Heart left ventricle (tissue), 16 donors: ENCODE measurements around the gene KNCN. TPM values are rescaled to one million over a fixed set of nuclear protein-coding genes. Genes with fewer than 3 reads are reported as not detected.

Source experiments
- ATAC-seq, 4 donors: fragments of 200-7000 bp; cut with Tn5 transposase; one replicate each; pipeline ENCODE4 v1.9.1; 2020 to 2022; ENCODE audit warnings: moderate library complexity in 4 of 4, mild to moderate bottlenecking in 3 of 4, moderate number of reproducible peaks in 1 of 4
- DNase-seq, 5 donors: peaks; one replicate each; pipeline ENCODE4 v3.0.0-alpha.2; 2020
- H3K27ac ChIP-seq, 12 donors: fragments of 200-600 bp; sonication (generic) in 4 of 12; one replicate each; pipeline versions ENCODE4 v1.5.0 to v1.8.0; 2016 to 2022; ENCODE audit warnings: mild to moderate bottlenecking in 2 of 12
- H3K27me3 ChIP-seq, 9 donors: fragments of 200-600 bp; sonication (generic) in 2 of 9; one replicate each; pipeline versions ENCODE4 v1.5.1 to v1.8.0; 2016 to 2022; ENCODE audit warnings: mild to moderate bottlenecking in 3 of 9
- H3K36me3 ChIP-seq, 9 donors: fragments of 200-600 bp; sonication (generic) in 2 of 9; one replicate each; pipeline versions ENCODE4 v1.5.0 to v1.8.0; 2018 to 2022; ENCODE audit warnings: mild to moderate bottlenecking in 2 of 9
- H3K4me1 ChIP-seq, 12 donors: fragments of 200-600 bp; sonication (generic) in 4 of 12; one replicate each; pipeline versions ENCODE4 v1.5.0 to v1.8.0; 2016 to 2022; ENCODE audit warnings: mild to moderate bottlenecking in 3 of 12
- H3K4me3 ChIP-seq, 12 donors: fragments of 200-600 bp; sonication (generic) in 4 of 12; one replicate each; pipeline versions ENCODE4 v1.5.0 to v1.8.0; 2017 to 2022; ENCODE audit warnings: mild to moderate bottlenecking in 9 of 12, moderate library complexity in 4 of 12
- H3K9me3 ChIP-seq, 12 donors: fragments of 200-600 bp; sonication (generic) in 4 of 12; one replicate each; pipeline versions ENCODE4 v1.5.0 to v1.8.0; 2016 to 2022; ENCODE audit warnings: mild to moderate bottlenecking in 1 of 12
- POLR2A ChIP-seq, 2 donors: fragments of 450-650 bp; IDR thresholded peaks; one replicate each; pipeline ENCODE4 v1.6.1; 2017; ENCODE audit warnings: antibody characterized with exemption in 2 of 2, mild to moderate bottlenecking in 2 of 2, moderate library complexity in 2 of 2
- WGBS, 4 donors: extraction: QIAGEN DNeasy Blood & Tissue Kit in 2 of 4; methylation state at CpG; one replicate each; pipeline versions ENCODE4 v1.1.5 to v1.1.7; 2013 to 2018; 5-methylcytosine and 5-hydroxymethylcytosine counted together
- intact Hi-C, 10 donors: fragments of 100-400 bp; cut with DNase I; formaldehyde crosslinking; loops; one replicate each; pipeline versions ENCODE4 v1.11.1 to v1.14.2; 2022
- polyA plus RNA-seq, 2 donors: library from polyadenylated mRNA; stranded (reverse); fragments of 200-250 nt; gene quantifications; one replicate each; pipeline ENCODE4 v1.2.3, GENCODE V29; 2013
- total RNA-seq, 9 donors: library from RNA; depleted of rRNA in 2 of 9; stranded (reverse); fragments of >200 nt in 2 of 9; fragmentation: NEBNext Ultra II Directional in 3 of 9; extraction: Animal tissue kit (Norgen Biotek cat#: 25700) in 3 of 9; gene quantifications; one replicate each; pipeline versions ENCODE4 v1.1.0 to v1.2.4, GENCODE V29; 2016 to 2023
- TF ChIP-seq, protein P1 (sequence below), 12 donors: fragments of 200-600 bp; sonication (generic) in 4 of 12; IDR thresholded peaks; one replicate each; pipeline versions ENCODE4 v1.5.0 to v1.8.0; 2018 to 2022; ENCODE audit warnings: antibody characterized with exemption in 12 of 12, mild to moderate bottlenecking in 5 of 12
- donor health status: ischemic (EF 13 %, LVEDD 7.1; RV severe dilation, severe dysfunction).
- donor health status: healthy with polysubstance abuse.
- donor health status: DM: no; HTN: yes; CAD: no.
- donor health status: DM: no; HTN: no; CAD: no.
- donor health status: ischemic (EF 25% LVEDD 6.9; RV normal size, moderate dysfunction).
- donor health status: ischemic (EF 25% LVEDD 5.7; RV mildly dilated, moderate dysfunction).
- donor health status: healthy.
- donor health status: DM: yes; HTN: yes; CAD: no.
- donor health status: ischemic (EF 35%, LVEDD 5.7; RV mildly dilated, moderate dysfunction).
- donor health status: nonischemic (EF 11% LVEDD 7.7; RV severe dilation, severe dysfunction).
- donor health status: DM: yes; HTN: yes; CAD: no.
- donor health status: PGD.
- donor health status: ischemic (EF 29% LVEDD 5.4; RV normal size, mild dysfunction).
- donor health status: nonischemic (EF 23%, LVEDD 6.1; RV moderate dilation, normal function).

KNCN gene
- total and polyA plus RNA-seq, 11 donors, result not detected

DNA sequence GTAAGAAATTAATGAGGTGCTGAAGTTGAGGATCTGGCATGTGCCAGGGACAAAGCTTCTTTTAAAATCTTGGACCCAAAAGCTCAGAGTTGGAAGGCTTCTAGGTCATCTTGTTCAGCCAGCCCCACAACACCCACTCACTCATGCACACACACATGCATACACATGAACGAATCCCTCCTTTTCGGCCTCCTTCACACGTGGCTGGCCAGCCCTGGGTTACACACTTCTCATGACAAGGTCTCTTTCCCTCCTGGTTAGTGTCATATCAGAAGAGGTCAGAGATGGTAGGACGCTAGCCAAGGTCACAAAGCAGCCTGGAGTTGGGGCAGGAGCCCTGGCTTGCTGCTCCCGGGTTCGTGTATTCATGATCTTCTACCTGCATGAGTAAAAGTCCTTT is 54.9 kb downstream of the KNCN start:
- TF ChIP-seq, protein P1, sequence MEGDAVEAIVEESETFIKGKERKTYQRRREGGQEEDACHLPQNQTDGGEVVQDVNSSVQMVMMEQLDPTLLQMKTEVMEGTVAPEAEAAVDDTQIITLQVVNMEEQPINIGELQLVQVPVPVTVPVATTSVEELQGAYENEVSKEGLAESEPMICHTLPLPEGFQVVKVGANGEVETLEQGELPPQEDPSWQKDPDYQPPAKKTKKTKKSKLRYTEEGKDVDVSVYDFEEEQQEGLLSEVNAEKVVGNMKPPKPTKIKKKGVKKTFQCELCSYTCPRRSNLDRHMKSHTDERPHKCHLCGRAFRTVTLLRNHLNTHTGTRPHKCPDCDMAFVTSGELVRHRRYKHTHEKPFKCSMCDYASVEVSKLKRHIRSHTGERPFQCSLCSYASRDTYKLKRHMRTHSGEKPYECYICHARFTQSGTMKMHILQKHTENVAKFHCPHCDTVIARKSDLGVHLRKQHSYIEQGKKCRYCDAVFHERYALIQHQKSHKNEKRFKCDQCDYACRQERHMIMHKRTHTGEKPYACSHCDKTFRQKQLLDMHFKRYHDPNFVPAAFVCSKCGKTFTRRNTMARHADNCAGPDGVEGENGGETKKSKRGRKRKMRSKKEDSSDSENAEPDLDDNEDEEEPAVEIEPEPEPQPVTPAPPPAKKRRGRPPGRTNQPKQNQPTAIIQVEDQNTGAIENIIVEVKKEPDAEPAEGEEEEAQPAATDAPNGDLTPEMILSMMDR (IDR thresholded peaks at IDR 0.05), result no peak
- no peak for TF ChIP-seq POLR2A (IDR thresholded peaks at IDR 0.05)
- Histone ChIP-seq H3K4me3 (no peak overlapping the region), H3K9me3 (no peaks in the 10 kb centered on the region), H3K27me3 (peaks cover 14 to 65% (median 38%) of the 10 kb centered on the region in 9 donors), H3K27ac (no peak overlapping the region), H3K4me1 (no peaks in the 10 kb centered on the region), H3K36me3 (no peaks in the 10 kb centered on the region)
- ATAC-seq (no peak), DNase-seq (no peak)
- intact Hi-C loops, result no loop called here
- WGBS, 4 donors, result 65 to 73% (median 69%) methylated on average over 6 of the region's 6 CpGs

DNA sequence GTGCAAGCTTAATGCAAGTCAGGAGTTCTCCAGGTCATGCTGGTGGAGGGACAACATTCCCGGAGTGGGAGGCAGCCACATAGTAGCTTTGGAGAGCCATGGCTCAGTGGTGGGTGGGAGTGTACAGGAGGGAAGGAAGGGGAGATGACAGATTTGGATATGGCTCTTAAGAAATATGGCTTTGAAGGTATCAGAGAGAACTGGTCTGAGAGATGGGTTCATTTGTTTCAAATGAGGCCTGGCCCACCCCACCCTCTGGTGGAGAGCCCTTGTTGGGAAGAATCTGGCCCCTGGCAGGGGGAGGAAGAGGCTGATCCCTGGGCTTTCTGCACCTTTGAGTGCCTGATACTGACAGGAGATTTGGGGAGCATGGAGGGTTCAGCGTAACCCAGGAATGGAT is 55.7 kb downstream of the KNCN start:
- ATAC-seq, result no peak
- H3K27ac ChIP-seq, result no peak overlapping the region
- no peak for TF ChIP-seq POLR2A (IDR thresholded peaks at IDR 0.05)
- TF ChIP-seq, protein P1 (IDR thresholded peaks at IDR 0.05), result no peak
- 78 to 88% (median 83%) methylated on average over 2 of the region's 2 CpGs for WGBS, 4 donors
- intact Hi-C loops, result no loop called here
- H3K36me3 ChIP-seq, result no peaks in the 10 kb centered on the region
- DNase-seq, result peak in 1 of 5 donors; percentile 28
- H3K27me3 ChIP-seq, result peaks cover 18 to 72% (median 44%) of the 10 kb centered on the region in 9 donors
- no peak overlapping the region for H3K4me3 ChIP-seq
- no peaks in the 10 kb centered on the region for H3K9me3 ChIP-seq
- H3K4me1 ChIP-seq, result peaks cover 0 to 4% (median 0%) of the 10 kb centered on the region in 12 donors

Other genes with a start within 250 kb of the KNCN start
- 10 to 100 TPM; 34.7 to 60.5 (median 45.8) TPM for gene LRRC41, start 248.0 kb downstream of the KNCN start, total RNA-seq
- gene LRRC41, start 248.0 kb downstream of the KNCN start, polyA plus RNA-seq, result 10 to 100 TPM; 17.4 to 31.7 TPM
- 1,000 to 10,000 TPM in 3 of 9 donors, 100 to 1,000 TPM in 6; 622 to 2,380 (median 940) TPM for gene UQCRH, start 247.9 kb downstream of the KNCN start, total RNA-seq
- 1,000 to 10,000 TPM; 1,451 to 2,138 TPM for gene UQCRH, start 247.9 kb downstream of the KNCN start, polyA plus RNA-seq
- 10 to 100 TPM in 8 of 9 donors, 1 to 10 TPM in 1; 8.9 to 18.3 (median 14.0) TPM for gene NSUN4, start 210.8 kb downstream of the KNCN start, total RNA-seq
- gene NSUN4, start 210.8 kb downstream of the KNCN start, polyA plus RNA-seq, result 10 to 100 TPM in 1 of 2 donors, 1 to 10 TPM in 1; 9.0 to 15.3 TPM
- gene FAAH, start 157.3 kb downstream of the KNCN start, total RNA-seq, result 1 to 10 TPM; 2.5 to 8.0 (median 3.5) TPM
- gene FAAH, start 157.3 kb downstream of the KNCN start, polyA plus RNA-seq, result 1 to 10 TPM; 1.9 to 7.0 TPM
- gene DMBX1, start 61.8 kb downstream of the KNCN start, total RNA-seq, result not detected
- not detected for gene DMBX1, start 61.8 kb downstream of the KNCN start, polyA plus RNA-seq
- 10 to 100 TPM; 23.1 to 77.6 (median 37.8) TPM for gene MKNK1, start 52.6 kb upstream of the KNCN start, total RNA-seq
- 10 to 100 TPM; 23.5 to 35.3 TPM for gene MKNK1, start 52.6 kb upstream of the KNCN start, polyA plus RNA-seq
- 10 to 100 TPM in 6 of 9 donors, 1 to 10 TPM in 3; 6.9 to 24.0 (median 11.2) TPM for gene MOB3C, start 65.2 kb upstream of the KNCN start, total RNA-seq
- gene MOB3C, start 65.2 kb upstream of the KNCN start, polyA plus RNA-seq, result 1 to 10 TPM; 6.0 to 9.7 TPM
- 100 to 1,000 TPM; 147 to 237 (median 179) TPM for gene ATPAF1, start 116.7 kb upstream of the KNCN start, total RNA-seq
- gene ATPAF1, start 116.7 kb upstream of the KNCN start, polyA plus RNA-seq, result 100 to 1,000 TPM in 1 of 2 donors, 10 to 100 TPM in 1; 96.8 to 263 TPM
- under 1 TPM in 1 of 9 donors, not detected in 8; 0.81 TPM for gene TEX38, start 120.2 kb upstream of the KNCN start, total RNA-seq
- not detected for gene TEX38, start 120.2 kb upstream of the KNCN start, polyA plus RNA-seq
- 10 to 100 TPM; 46.6 to 91.9 (median 64.0) TPM for gene EFCAB14, start 167.5 kb upstream of the KNCN start, total RNA-seq
- gene EFCAB14, start 167.5 kb upstream of the KNCN start, polyA plus RNA-seq, result 10 to 100 TPM; 10.7 to 39.4 TPM
- gene CYP4B1, start 247.4 kb upstream of the KNCN start, total RNA-seq, result 100 to 1,000 TPM in 1 of 9 donors, 10 to 100 TPM in 3, 1 to 10 TPM in 4, not detected in 1; 1.5 to 103 (median 10.0) TPM
- 10 to 100 TPM in 1 of 2 donors, 1 to 10 TPM in 1; 7.6 to 24.9 TPM for gene CYP4B1, start 247.4 kb upstream of the KNCN start, polyA plus RNA-seq